Psoas muscle (tissue), 8 donors: ENCODE results near the gene OR51E1. TPM values are rescaled to one million over a fixed set of nuclear protein-coding genes. Genes with fewer than 3 reads are reported as not detected.

Experiments
- ATAC-seq, 4 donors: fragments of 200-7000 bp; cut with Tn5 transposase; one replicate each; pipeline ENCODE4 v1.9.1; 2020; ENCODE audit warnings: moderate library complexity in 3 of 4, mild to moderate bottlenecking in 2 of 4
- DNase-seq, 2 donors: peaks; one replicate each; pipeline ENCODE4 v3.0.0-alpha.2; 2020
- H3K27ac ChIP-seq: fragments of 200-600 bp; one replicate; pipeline ENCODE4 v1.8.0; 2022
- H3K27me3 ChIP-seq, 3 donors: fragments of 200-600 bp in 1 of 3; one replicate each; pipeline versions ENCODE4 v1.6.1 to v1.8.0; 2013 to 2022; ENCODE audit warnings: low read length in 2 of 3, mild to moderate bottlenecking in 2 of 3, moderate library complexity in 1 of 3; ENCODE audit not compliant: insufficient read depth in 3 of 3
- H3K36me3 ChIP-seq, 2 donors: fragments of 200-600 bp in 1 of 2; one replicate each; pipeline versions ENCODE4 v1.6.1 to v1.8.0; 2013 to 2022; ENCODE audit warnings: low read depth in 1 of 2, mild to moderate bottlenecking in 1 of 2, moderate library complexity in 1 of 2; ENCODE audit not compliant: insufficient read depth in 1 of 2
- H3K4me1 ChIP-seq: fragments of 200-600 bp; one replicate; pipeline ENCODE4 v1.8.0; 2022
- H3K4me3 ChIP-seq: fragments of 200-600 bp; one replicate; pipeline ENCODE4 v1.8.0; 2022; ENCODE audit warnings: mild to moderate bottlenecking
- H3K9me3 ChIP-seq: fragments of 200-600 bp; one replicate; pipeline ENCODE4 v1.8.0; 2022
- CTCF ChIP-seq: fragments of 200-600 bp; IDR thresholded peaks from one replicate; pipeline ENCODE4 v1.8.0; 2022; ENCODE audit warnings: antibody characterized with exemption
- WGBS, 3 donors: extraction: QIAGEN DNeasy Blood & Tissue Kit; methylation state at CpG; one replicate each; pipeline versions ENCODE4 v1.1.6 to v1.1.7; 2013; 5-methylcytosine and 5-hydroxymethylcytosine counted together
- intact Hi-C, 2 donors: fragments of 100-400 bp; cut with DNase I; formaldehyde crosslinking; loops; one replicate each; pipeline versions ENCODE4 v1.11.0 to v1.14.2; 2022
- polyA plus RNA-seq, 3 donors: library from polyadenylated mRNA; stranded (reverse); fragments of 200-250 nt; gene quantifications; one replicate each; pipeline ENCODE4 v1.2.3, GENCODE V29; 2013
- total RNA-seq, 4 donors: library from RNA; stranded (reverse); fragmentation: NEBNext Ultra II Directional in 2 of 4; extraction: Animal tissue kit (Norgen Biotek cat#: 25700) in 2 of 4; gene quantifications; one replicate each; pipeline versions ENCODE4 v1.2.1 to v1.2.4, GENCODE V29; 2021 to 2023
- donor health status: healthy with polysubstance abuse.
- donor health status: DM: no; HTN: no; CAD: no; lungs with moderate emphysema.
- donor health status: Bipolar disorder and iron deficiency.
- donor health status: healthy.
- donor health status: DM: yes; HTN: yes; CAD: no.
- donor health status: DM: no; HTN: no; CAD: no.
- donor health status: DM: no; HTN: no; CAD: no.
- donor health status: DM: yes; HTN: yes; CAD: no.

Gene OR51E1
- total and polyA plus RNA-seq, 7 donors = 0.61 to 2.1 (median 0.77) TPM

GRCh38 chr11:4682623-4683419 lies 39.0 kb downstream of the OR51E1 start:
- 55 to 86% (median 71%) methylated on average over 2 of the region's 2 CpGs for WGBS, 3 donors
- Histone ChIP-seq H3K4me3 (no peak overlapping the region), H3K36me3 (no peaks in the 10 kb centered on the region), H3K27ac (no peak overlapping the region), H3K4me1 (no peaks in the 10 kb centered on the region), H3K9me3 (no peaks in the 10 kb centered on the region), H3K27me3 (no peaks in the 10 kb centered on the region)
- no peak for TF ChIP-seq CTCF
- intact Hi-C loops = no loop called here
- ATAC-seq (no peak), DNase-seq (no peak)

- no peaks in the 10 kb centered on the region for H3K27me3 ChIP-seq
- TF ChIP-seq CTCF = no peak
- no peak overlapping the region for H3K4me3 ChIP-seq
- H3K4me1 ChIP-seq = no peaks in the 10 kb centered on the region
- intact Hi-C loops = no loop called here
- no peak for ATAC-seq
- no peaks in the 10 kb centered on the region for H3K36me3 ChIP-seq
- DNase-seq = no peak
- H3K27ac ChIP-seq = no peak overlapping the region
- H3K9me3 ChIP-seq = no peaks in the 10 kb centered on the region
- 78 to 85% (median 84%) methylated on average over 3 of the region's 3 CpGs for WGBS, 3 donors
These were observed 41.0 kb downstream of the OR51E1 start for GRCh38 chr11:4684631-4685285.

- Histone ChIP-seq H3K27ac (no peak overlapping the region), H3K9me3 (no peaks in the 10 kb centered on the region), H3K4me3 (no peak overlapping the region), H3K36me3 (no peaks in the 10 kb centered on the region), H3K4me1 (no peaks in the 10 kb centered on the region), H3K27me3 (peaks cover 0 to 3% (median 0%) of the 10 kb centered on the region in 3 donors)
- intact Hi-C loops = no loop called here
- TF ChIP-seq CTCF = no peak
- no peak for ATAC-seq
- DNase-seq = no peak
- 24 to 26% (median 25%) methylated on average over 1 of the region's 1 CpG for WGBS, 3 donors
These were observed 51.7 kb downstream of the OR51E1 start for GRCh38 chr11:4695442-4695841.

GRCh38 chr11:4697585-4697984 lies 53.8 kb downstream of the OR51E1 start, which contains the start of gene OR51E2:
OR51E2 (minus strand) TSS chr11:4697853; CDS start chr11:4682711, 15,142 bp downstream.
- Histone ChIP-seq H3K9me3 (no peaks in the 10 kb centered on the region), H3K27me3 (peaks cover 0 to 2% (median 0%) of the 10 kb centered on the region in 3 donors), H3K4me3 (no peak within 1 kb of the TSS), H3K27ac (no peak within 1 kb of the TSS), H3K4me1 (no peaks in the 10 kb centered on the region), H3K36me3 (no peaks in the 10 kb centered on the region)
- DNase-seq = no peak
- TF ChIP-seq CTCF = no peak
- WGBS, 3 donors = 49 to 65% (median 61%) methylated on average over 3 of the region's 3 CpGs
- intact Hi-C loops = no loop called here
- no peak for ATAC-seq
